C4-2B (cell line): Measurements from ENCODE around the gene MTR.

Source experiments
- ZFX ChIP-seq: fragments of 450-650 bp; IDR thresholded peaks from 2 replicates; pipeline ENCODE4 v1.6.1; 2017
- TF ChIP-seq, protein P1 (sequence below): fragments of 450-650 bp; conservative IDR thresholded peaks from 2 replicates; pipeline ENCODE4 v1.5.1; 2017; ENCODE audit warnings: mild to moderate bottlenecking

DNA sequence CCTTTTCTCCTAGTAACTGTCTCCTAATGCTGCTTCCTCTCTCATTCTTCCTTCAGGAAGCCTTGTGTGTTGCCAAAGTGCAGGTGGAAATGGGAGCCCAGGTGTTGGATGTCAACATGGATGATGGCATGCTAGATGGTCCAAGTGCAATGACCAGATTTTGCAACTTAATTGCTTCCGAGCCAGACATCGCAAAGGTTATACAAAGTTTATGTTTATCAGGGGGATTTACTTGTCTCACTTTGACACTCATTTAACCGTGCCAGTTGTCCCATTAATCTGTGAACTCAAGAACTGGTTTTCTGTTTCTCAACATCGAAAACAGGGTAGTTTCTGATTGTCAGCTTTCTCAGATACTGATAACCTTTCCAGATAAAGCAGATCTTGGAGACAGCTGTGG is 40.4 kb downstream of the MTR start:
- TF ChIP-seq, protein P1, sequence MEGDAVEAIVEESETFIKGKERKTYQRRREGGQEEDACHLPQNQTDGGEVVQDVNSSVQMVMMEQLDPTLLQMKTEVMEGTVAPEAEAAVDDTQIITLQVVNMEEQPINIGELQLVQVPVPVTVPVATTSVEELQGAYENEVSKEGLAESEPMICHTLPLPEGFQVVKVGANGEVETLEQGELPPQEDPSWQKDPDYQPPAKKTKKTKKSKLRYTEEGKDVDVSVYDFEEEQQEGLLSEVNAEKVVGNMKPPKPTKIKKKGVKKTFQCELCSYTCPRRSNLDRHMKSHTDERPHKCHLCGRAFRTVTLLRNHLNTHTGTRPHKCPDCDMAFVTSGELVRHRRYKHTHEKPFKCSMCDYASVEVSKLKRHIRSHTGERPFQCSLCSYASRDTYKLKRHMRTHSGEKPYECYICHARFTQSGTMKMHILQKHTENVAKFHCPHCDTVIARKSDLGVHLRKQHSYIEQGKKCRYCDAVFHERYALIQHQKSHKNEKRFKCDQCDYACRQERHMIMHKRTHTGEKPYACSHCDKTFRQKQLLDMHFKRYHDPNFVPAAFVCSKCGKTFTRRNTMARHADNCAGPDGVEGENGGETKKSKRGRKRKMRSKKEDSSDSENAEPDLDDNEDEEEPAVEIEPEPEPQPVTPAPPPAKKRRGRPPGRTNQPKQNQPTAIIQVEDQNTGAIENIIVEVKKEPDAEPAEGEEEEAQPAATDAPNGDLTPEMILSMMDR: no peak
- no peak for TF ChIP-seq ZFX
